GM21737 (cell line): ENCODE results near the gene CYSLTR2.
"Not testable (repeated sequence)": the region's sequence is repeated elsewhere in the genome, so short reads cannot be mapped to it uniquely, and the experiment has no call there.

Experiments
- ATAC-seq: cut with Tn5 transposase; IDR thresholded peaks from one replicate; pipeline ENCODE4 v1.9.1; 2021; ENCODE audit warnings: mild to moderate bottlenecking, moderate library complexity; ENCODE audit not compliant: unreplicated experiment

The CYSLTR2 gene

GRCh38 chr13:48644141-48644540, 9.6 kb upstream of the CYSLTR2 start:
- ATAC-seq: no peak

GRCh38 chr13:48644951-48645350, 8.8 kb upstream of the CYSLTR2 start:
- ATAC-seq: no peak

DNA sequence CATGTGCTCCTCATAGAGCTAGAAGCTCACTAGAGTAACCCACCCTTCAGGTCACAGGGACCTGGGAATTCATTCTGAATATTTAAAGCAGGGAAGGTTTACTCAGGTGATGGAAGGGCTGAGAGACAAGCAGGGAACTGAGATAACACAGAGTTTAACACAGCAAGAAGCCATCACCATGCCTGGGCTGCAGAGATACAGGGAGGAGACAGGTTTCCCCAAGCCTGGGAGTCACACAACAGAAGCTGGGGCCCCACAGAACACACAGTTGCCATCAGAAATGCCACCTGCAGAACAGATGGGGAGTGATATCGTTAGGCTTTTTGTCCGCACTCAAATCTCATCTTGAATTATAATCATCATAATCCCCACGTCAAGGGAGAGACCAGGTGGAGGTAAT, 7.9 kb upstream of the CYSLTR2 start:
- ATAC-seq: no peak

DNA sequence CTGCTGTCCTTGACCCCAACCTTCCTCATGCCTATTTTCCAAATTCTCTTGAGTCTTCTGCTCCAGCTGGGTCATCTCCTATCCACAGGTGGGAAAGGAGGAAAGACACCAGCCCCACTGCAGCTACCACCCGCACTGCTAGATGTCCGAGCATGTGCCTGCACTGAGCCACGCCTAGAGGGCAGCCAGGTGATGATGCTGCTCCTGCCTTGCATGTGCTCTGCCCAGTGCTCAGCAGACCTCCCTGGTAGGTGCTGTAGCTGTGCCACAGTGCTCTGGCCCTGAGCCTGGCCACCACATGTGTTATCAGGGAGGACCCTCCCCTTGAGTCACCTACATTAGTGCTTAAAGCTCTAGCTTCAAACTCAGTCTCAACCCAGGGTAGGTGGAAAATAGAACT, 6.9 kb upstream of the CYSLTR2 start:
- ATAC-seq: no peak

DNA sequence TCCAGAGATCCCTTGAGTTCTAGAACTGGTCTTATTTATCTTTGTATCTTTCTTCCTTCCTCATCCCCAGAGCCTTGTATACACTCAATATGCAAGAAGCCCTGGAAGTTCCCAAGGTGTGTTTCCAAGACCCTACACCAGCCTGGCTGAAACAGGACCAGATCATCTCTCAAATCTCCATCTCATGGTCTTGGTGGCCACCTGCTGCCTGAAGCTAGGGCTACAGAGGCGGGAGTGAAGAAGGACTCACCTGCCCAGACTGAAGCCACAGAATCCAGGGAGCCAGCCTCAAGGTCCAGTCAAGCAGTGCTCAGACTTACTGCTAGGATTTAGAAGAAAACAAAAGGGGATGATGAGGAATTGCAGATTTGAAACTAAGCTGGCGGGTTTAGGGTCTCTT, 6.1 kb upstream of the CYSLTR2 start:
- no peak for ATAC-seq

DNA sequence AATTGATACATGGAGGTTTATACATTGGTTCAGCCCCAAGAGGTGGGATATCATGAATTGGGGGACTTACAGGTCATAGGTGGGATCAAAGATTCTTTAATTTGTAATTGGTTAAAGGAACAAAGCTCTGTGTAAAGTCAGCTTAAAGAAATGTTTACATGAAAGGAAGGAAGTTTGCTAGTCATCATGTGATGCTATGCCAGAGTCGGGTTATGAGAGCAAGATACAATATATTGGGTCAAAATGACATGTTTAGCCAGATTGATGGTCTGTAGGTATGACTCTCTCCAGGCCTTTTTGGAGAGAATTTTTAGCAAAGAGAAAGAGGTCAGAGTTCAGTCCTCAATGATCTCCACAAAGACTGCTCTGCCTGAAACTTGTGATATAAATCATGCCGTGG, 5.3 kb upstream of the CYSLTR2 start:
- ATAC-seq: no peak

- no peak for ATAC-seq
These were observed 768 bp upstream of the CYSLTR2 start for GRCh38 chr13:48652851-48653471.

- ATAC-seq: no peak
These were observed 782 bp downstream of the CYSLTR2 start for GRCh38 chr13:48654511-48654910.

DNA sequence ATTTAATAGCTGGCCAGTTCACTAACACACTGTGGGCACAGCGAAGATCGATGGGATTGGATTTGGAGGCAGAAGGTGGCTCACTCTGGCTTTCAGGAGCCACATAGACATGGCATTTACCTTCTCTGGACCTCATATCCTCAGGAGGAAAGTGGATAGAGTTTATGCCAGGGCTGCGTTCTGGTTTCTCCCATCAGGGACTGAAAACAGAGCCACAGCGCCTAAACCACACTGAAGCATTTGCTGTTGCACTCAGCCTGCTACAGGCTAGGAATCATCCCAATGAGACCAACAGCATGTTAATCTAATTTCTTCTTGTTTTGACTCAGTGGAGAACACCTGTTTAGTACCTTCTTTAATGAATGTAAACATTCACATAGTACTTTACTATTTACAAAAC, 1.6 kb downstream of the CYSLTR2 start:
- no peak for ATAC-seq

DNA sequence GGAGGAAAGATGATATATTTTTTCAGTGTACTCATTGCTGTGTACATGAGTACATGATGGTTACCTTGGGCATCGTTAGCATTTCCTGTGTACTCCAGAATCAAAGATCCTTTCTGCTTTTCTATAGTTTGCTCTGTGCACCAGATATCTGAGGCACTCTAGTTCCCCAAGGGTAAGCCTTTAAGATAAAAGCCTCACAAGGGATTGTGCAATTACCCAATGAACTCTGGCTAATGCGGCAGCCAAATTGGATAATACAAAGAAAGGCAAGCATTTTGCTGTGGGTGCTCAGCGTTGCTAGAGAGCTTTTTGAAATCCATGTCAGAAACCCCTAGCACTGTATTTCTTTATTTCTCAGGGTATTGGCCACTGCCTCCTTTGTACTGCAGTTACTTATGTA, 2.9 kb downstream of the CYSLTR2 start:
- no peak for ATAC-seq

DNA sequence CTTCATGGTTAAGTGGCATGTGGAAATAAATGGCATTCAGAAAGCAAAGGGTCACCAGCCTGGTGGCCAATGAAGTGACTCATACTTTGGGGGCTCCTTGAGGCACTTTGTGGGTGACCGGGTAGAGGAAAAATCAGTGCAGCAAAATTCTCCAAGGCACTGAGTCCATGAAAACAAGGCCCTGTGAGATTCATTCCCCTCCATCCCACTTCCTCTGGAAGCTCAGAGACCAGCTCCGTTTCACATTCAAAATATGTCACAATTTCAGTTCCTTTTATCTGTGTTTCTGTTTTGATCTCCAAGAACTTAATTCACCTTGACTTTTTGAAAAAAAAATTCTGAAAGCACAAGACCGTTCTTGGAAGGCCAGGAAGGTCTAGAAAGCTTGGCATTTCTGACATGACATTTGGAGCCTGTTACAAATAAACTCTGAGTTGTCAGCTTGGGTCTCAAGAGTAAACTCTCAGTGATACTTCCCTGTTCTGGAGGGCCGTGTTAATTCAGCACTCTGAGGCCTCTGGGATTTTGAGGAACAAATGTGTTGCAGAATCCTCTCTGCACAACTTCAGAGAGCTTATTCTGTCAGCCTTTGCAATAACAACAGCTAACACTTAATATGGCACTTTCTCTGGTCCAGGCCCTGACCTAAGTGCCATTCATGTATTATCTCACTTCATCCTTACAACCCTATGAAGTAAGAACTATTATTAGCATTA, 6.8 kb downstream of the CYSLTR2 start:
- ATAC-seq: no peak

DNA sequence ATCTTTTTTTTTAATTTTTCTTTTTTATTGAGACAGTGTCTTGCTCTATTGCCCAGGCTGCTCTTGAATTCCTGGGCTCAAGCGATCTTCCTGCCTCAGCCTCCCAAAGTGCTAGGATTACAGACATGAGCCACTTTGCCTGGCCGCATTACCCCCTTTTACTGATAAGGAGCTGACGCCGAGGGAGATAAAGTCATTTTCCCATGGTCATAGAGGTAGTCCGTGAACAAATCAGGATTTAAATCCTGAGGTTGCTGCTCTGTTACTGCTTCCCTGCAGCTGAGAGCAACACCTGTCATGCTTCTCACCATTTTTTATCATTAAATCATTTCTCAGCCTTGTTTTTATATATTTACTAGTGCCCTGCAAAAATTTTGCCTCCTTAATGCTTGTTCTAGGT, 7.4 kb downstream of the CYSLTR2 start:
- ATAC-seq: no peak

GRCh38 chr13:48662226-48662625, 8.5 kb downstream of the CYSLTR2 start:
- no peak for ATAC-seq

- ATAC-seq: no peak
These were observed 13.4 kb downstream of the CYSLTR2 start for GRCh38 chr13:48667136-48667535.

DNA sequence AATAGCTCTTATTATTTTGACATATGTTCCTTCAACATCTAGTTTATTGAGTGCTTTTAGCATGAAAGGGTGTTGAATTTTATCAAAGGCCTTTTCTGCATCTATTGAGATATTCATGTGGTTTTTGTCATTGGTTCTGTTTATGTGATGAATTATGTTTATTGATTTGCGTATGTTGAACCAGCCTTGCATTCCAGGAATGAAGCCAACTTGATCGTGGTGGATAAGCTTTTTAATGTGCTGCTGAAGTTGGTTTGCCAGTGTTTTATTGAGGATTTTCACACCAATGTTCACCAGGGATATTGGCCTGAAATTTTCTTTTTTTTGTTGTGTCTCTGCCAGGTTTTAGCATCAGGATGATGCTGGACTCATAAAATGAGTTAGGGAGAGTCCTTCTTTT, 17.7 kb downstream of the CYSLTR2 start:
- ATAC-seq: not testable (repeated sequence)

- no peak for ATAC-seq
These were observed 21.5 kb downstream of the CYSLTR2 start for GRCh38 chr13:48675247-48675646.

DNA sequence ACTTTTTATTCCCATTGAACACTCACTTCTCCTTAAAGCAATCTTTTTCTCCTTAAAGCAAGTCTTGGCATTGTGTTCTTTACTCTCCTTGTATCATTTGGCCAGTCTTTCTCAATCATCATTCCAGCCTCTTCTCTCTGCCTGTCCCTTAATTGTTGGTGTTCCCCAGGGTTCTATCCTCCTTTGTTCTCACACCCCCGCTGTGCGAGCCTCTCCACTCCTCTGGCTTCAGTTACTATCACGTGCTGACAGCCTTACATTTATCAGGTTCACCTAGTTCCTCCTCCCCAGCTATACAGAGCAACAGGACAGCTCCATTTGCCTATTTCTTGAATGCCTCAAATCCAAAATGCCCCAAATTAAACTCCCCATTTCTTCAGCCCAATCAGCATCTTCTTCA, 24.6 kb downstream of the CYSLTR2 start:
- no peak for ATAC-seq

GRCh38 chr13:48679941-48680680, 26.4 kb downstream of the CYSLTR2 start:
- no peak for ATAC-seq

- ATAC-seq: no peak
These were observed 27.1 kb downstream of the CYSLTR2 start for GRCh38 chr13:48680756-48681392.

DNA sequence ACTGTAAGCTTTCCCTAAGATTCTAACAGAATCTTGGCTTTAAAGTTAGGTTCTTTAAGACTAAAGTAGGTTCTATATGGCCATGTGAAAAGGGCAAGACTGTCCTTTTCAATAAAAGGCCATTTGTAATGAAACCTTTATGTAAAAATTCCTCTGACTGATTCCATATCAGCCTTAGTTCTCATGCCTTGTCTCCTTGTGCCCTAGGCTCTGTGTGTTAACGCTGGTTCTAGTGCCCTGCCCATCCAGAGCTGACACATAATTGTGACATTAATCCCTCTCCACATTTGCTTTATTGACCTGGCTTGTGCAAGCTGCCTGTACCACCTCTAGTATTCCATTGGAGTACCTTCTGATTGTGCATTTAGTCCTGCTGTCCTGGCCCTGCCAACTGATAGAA, 28.2 kb downstream of the CYSLTR2 start:
- ATAC-seq: no peak

DNA sequence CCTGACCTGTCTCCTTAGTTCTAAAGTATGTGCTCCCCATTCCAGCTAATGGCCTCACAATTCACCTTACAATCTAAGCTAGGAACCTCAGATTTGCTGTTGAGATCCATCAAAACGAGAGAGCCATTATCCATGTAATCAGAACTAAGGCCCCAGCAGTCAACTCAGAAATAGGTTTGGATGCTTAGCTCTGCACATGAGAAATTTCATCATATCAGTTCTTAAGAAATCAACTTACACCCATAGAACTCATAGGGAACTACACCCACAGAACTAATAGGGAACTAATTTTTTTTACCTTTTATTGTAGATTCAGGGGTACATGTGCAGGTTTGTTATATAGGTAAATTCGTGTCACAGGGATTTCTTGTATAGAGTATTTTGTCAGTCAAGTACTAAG, 28.7 kb downstream of the CYSLTR2 start:
- no peak for ATAC-seq
